GM12878 (cell line): ENCODE measurements around the gene RERE. TPM values are rescaled to one million over a fixed set of nuclear protein-coding genes. Genes with fewer than 3 reads are reported as not detected.

Source experiments
- ATAC-seq: fragments of 200-7000 bp; cut with Tn5 transposase; 3 replicates; pipeline ENCODE4 v1.9.1; 2020; ENCODE audit warnings: mild to moderate bottlenecking, moderate library complexity
- BruUV-seq: library from RNA; stranded (reverse); fragments of 400-500 nt; replicated peaks from 2 replicates; lab custom pipeline; 2021; lab: Mats Ljungman, UMichigan
- CTCF ChIA-PET: fragments of 300-600 bp; sonication (Branson Sonifier 250); formaldehyde crosslinking; extraction: SDS; loops from one replicate; lab custom pipeline; 2021; ENCODE audit warnings: inconsistent platforms; lab: Yijun Ruan, JAX
- POLR2A ChIA-PET: fragments of 350-600 bp; formaldehyde crosslinking; extraction: SDS; loops from one replicate; lab custom pipeline; 2021; ENCODE audit warnings: inconsistent platforms; lab: Charles Lee
- RAD21 ChIA-PET: fragments of 300-600 bp; sonication (Branson Sonifier 250); formaldehyde crosslinking; loops from one replicate; lab custom pipeline; 2023; ENCODE audit warnings: antibody characterized with exemption; ENCODE audit not compliant: unreplicated experiment; lab: Charles Lee
- SMC1A ChIA-PET: fragments of 300-600 bp; sonication (Branson Sonifier 250); formaldehyde crosslinking; loops from one replicate; lab custom pipeline; 2023; ENCODE audit not compliant: unreplicated experiment, uncharacterized antibody; lab: Charles Lee
- DNase-seq: peaks from one replicate; pipeline ENCODE4 v3.0.0-alpha.2; 2011; ENCODE audit warnings: low read depth, low spot score
- FAIRE-seq: peaks from 3 replicates; lab custom pipeline; 2011; peaks lifted over from hg19 to GRCh38; lab: Jason Lieb, UNC
- H2AFZ ChIP-seq: 2 replicates; pipeline ENCODE4 v1.6.0; 2011; ENCODE audit warnings: low read depth, low read length, control low read depth; ENCODE audit not compliant: control insufficient read depth
- H3K27ac ChIP-seq: 2 replicates; pipeline ENCODE4 v1.5.1; 2011; ENCODE audit warnings: control low read depth; ENCODE audit not compliant: control insufficient read depth, insufficient read depth
- H3K27me3 ChIP-seq, 2 experiments: replicated peaks in 1 of 2; 2 replicates each; pipeline versions ENCODE4 v1.6.0 to v1.6.1; 2011; ENCODE audit warnings: low read length in 1 of 2; ENCODE audit not compliant: control insufficient read depth in 2 of 2, insufficient read depth in 2 of 2
- H3K36me3 ChIP-seq, 2 experiments: 2 replicates each; pipeline ENCODE4 v1.5.1; 2011; ENCODE audit warnings: low read length in 1 of 2; ENCODE audit not compliant: control insufficient read depth in 2 of 2, insufficient read depth in 2 of 2
- H3K4me1 ChIP-seq: 2 replicates; pipeline ENCODE4 v1.6.1; 2011; ENCODE audit warnings: mild to moderate bottlenecking, low read length, moderate library complexity, mixed read lengths; ENCODE audit not compliant: control insufficient read depth, insufficient read depth
- H3K4me2 ChIP-seq: 2 replicates; pipeline ENCODE4 v1.6.0; 2011; ENCODE audit warnings: control low read depth; ENCODE audit not compliant: control insufficient read depth, insufficient read depth
- H3K4me3 ChIP-seq: fragments of 200-600 bp; sonication (generic); 2 replicates; pipeline ENCODE4 v1.5.1; 2016
- H3K79me2 ChIP-seq: 2 replicates; pipeline ENCODE4 v1.6.0; 2011; ENCODE audit warnings: low read length; ENCODE audit not compliant: control insufficient read depth, insufficient read depth
- H3K9ac ChIP-seq: 2 replicates; pipeline ENCODE4 v1.8.0; 2011; ENCODE audit warnings: low read length, control low read depth, mixed read lengths; ENCODE audit not compliant: control insufficient read depth, insufficient read depth
- H3K9me3 ChIP-seq: replicated peaks from 3 replicates; pipeline ENCODE4 v1.5.1; 2011; ENCODE audit warnings: mild to moderate bottlenecking, low read length; ENCODE audit not compliant: control insufficient read depth, insufficient read depth
- H4K20me1 ChIP-seq: 2 replicates; pipeline ENCODE4 v1.6.0; 2011; ENCODE audit not compliant: control insufficient read depth, insufficient read depth
- BCL11A ChIP-seq: IDR thresholded peaks from 2 replicates; pipeline ENCODE4 v1.6.1; 2011; ENCODE audit warnings: low read depth, low read length
- BCLAF1 ChIP-seq: fragments of 450-650 bp; IDR thresholded peaks from 2 replicates; pipeline ENCODE4 v1.6.1; 2017; ENCODE audit warnings: antibody characterized with exemption, mild to moderate bottlenecking, moderate library complexity
- WRNIP1 ChIP-seq: IDR thresholded peaks from 2 replicates; pipeline ENCODE4 v1.6.1; 2011; ENCODE audit warnings: low read depth, low read length, improper control_type of control experiment, borderline replicate concordance
- WGBS: methylation state at CpG from one replicate; pipeline ENCODE4 v1.1.6; 2016; ENCODE audit warnings: low lambda C conversion rate; ENCODE audit not compliant: insufficient replicate concordance, insufficient coverage; ENCODE audit errors: missing lambda C conversion rate; 5-methylcytosine and 5-hydroxymethylcytosine counted together
- in situ Hi-C: fragments of 300-500 bp; cut with MboI; formaldehyde crosslinking; loops from 9 replicates; pipeline ENCODE4 v1.14.3; 2018; ENCODE audit warnings: mixed read lengths
- intact Hi-C: fragments of 100-400 bp; cut with micrococcal nuclease; formaldehyde crosslinking; loops from one replicate; pipeline ENCODE4 v1.14.2; 2022; ENCODE audit not compliant: unreplicated experiment
- polyA plus RNA-seq, 11 experiments: library from polyadenylated mRNA; depleted of rRNA in 4 of 11; unstranded in 6 of 11; stranded (reverse) in 5 of 11; fragments of >200 nt; fragmentation: Nextera tagmentation in 4 of 11; fragmentation: Illumina TruSeq in 1 of 11; extraction: Ambion mirVana in 4 of 11; extraction: Trizol in 1 of 11; gene quantifications; 1 replicate in 1 of 11; 2 replicates in 10 of 11; pipeline versions ENCODE4 v1.2.1 to v1.2.3, GENCODE V29; 2011 to 2016; ENCODE audit warnings: inconsistent platforms in 2 of 11, missing spikeins in 2 of 11, low read depth in 1 of 11
- total RNA-seq, 4 experiments: library from RNA; depleted of rRNA in 3 of 4; stranded (reverse); fragments of >200 nt in 3 of 4; fragmentation: Illumina TruSeq in 1 of 4; extraction: Trizol in 1 of 4; gene quantifications; 2 replicates each; pipeline versions ENCODE4 v1.2.1 to v1.2.3, GENCODE V29; 2013 to 2021
- TF ChIP-seq, protein P1 (sequence below): IDR thresholded peaks from 2 replicates; pipeline ENCODE4 v1.6.1; 2012; ENCODE audit warnings: low read depth, low read length, improper control_type of control experiment

The RERE gene
- total and polyA plus RNA-seq, 10 of the 15 experiments (the other 5 are each of a cell fraction or from before 2014, with no cell fraction given): 5.2 to 60.5 (median 20.2) TPM

- Histone ChIP-seq H3K4me2 (no peak overlapping the region), H3K9me3 (no peaks in the 10 kb centered on the region; the same call in 2 of the 3 replicates), H3K27ac (no peak overlapping the region), H3K4me3 (no peak overlapping the region), H3K9ac (no peak overlapping the region), H3K36me3 (no peaks in the 10 kb centered on the region), H2AFZ (no peak overlapping the region), H3K27me3 (no peaks in the 10 kb centered on the region), H3K4me1 (peaks cover 7% of the 10 kb centered on the region), H4K20me1 (no peaks in the 10 kb centered on the region), H3K79me2 (no peaks in the 10 kb centered on the region)
- no peak for TF ChIP-seq BCLAF1
- TF ChIP-seq WRNIP1: no peak
- TF ChIP-seq, protein P1, sequence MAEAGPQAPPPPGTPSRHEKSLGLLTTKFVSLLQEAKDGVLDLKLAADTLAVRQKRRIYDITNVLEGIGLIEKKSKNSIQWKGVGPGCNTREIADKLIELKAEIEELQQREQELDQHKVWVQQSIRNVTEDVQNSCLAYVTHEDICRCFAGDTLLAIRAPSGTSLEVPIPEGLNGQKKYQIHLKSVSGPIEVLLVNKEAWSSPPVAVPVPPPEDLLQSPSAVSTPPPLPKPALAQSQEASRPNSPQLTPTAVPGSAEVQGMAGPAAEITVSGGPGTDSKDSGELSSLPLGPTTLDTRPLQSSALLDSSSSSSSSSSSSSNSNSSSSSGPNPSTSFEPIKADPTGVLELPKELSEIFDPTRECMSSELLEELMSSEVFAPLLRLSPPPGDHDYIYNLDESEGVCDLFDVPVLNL: no peak
- no peak for TF ChIP-seq BCL11A
- ATAC-seq (no peak), DNase-seq (no peak), FAIRE-seq (no peak)
- 97% methylated on average over 3 of the region's 3 CpGs for WGBS
- no TSS peak for BruUV-seq
- CTCF ChIA-PET: interaction anchor here (0.6 to 1.1 kb wide), 2 partner anchors 14 to 564 kb away, joined by 3 to 4 read pairs; no protein-coding TSS in a partner anchor
- SMC1A ChIA-PET: interaction anchor here (4.4 kb wide), 1 partner anchor 13 kb away, joined by 21 read pairs; no protein-coding TSS in a partner anchor
- RAD21 ChIA-PET: interaction anchor here (0.7 kb wide), 1 partner anchor 39 kb away, joined by 5 read pairs; no protein-coding TSS in a partner anchor
- in situ Hi-C loops (no loop called here), intact Hi-C loops (no loop called here)
- POLR2A ChIA-PET: no interaction called here
Observed at GRCh38 chr1:8441426-8441825, 376.0 kb downstream of the RERE start.
